Stimulated activated CD8-positive, alpha-beta memory T cell treated with anti-CD3 and anti-CD28 coated beads, Interleukin-15, amount 100 ng/mL, for 4 hours (primary cell): ENCODE results near the gene SQSTM1.
A peak's percentile ranks its signal among the peaks of the same experiment; 100 is the strongest.

Experiments used
- DNase-seq, 2 donors: peaks; one replicate each; pipeline ENCODE4 v3.0.0-alpha.2; 2020; ENCODE audit warnings: low read depth in 2 of 2

Gene SQSTM1

DNA sequence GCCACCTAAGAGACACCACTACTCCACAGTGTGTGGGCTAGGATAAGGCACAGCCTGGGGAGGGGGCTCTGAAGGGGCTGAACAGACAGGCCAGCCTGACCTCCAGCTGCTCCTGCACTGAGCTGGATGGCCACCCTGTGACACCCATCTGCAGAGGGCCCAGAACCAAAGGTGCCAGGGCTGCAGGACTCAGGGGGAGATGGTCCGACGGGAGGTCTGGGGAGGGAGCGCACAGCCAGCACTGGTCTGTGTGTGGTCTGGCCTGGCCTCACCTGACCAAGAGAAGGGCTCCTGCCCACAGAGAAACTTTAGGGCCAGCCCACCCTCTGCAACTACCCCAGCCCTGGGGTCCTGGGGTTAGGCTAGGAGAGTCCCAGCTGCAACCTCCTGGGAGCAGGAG lies 26.1 kb upstream of the SQSTM1 start:
- DNase-seq: no peak

DNA sequence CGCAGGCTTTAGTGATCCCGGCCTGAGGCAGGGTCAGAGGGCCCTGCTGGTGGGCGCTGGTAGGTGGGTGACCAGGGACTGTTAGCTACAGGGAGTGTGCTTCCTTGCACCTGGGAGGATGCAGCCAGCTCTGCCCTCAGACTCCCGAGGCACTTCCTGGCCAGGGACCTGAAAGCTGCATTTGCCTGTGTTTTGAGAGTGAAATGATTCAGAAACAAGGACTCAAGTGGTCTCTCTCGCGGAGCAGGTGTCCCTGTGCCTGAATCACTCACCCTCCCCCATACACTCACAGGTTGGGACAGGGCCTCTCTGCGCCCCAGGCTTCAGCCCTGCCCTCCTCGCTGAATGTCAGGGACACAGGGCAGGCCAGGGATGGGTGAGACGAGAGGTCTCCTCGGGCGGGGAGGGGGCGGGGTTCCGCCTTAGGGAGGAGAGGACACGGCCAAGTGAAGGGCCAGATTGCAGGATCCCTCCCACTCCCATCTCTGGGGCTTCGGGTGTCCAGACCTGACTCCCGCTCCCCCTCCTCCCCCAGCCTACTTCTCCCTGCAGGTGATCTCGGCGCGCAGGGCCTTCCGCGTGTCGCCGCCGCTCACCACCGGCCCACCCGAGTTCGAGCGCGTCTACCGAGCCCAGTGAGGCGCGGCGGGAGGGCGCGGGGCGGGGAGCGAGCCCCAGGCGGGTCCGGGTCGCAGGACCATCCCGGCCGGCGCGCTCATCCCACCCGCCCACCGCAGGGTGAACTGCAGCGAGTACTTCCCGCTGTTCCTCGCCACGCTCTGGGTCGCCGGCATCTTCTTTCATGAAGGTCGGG lies 25.4 kb upstream of the SQSTM1 start:
- DNase-seq: no peak

DNA sequence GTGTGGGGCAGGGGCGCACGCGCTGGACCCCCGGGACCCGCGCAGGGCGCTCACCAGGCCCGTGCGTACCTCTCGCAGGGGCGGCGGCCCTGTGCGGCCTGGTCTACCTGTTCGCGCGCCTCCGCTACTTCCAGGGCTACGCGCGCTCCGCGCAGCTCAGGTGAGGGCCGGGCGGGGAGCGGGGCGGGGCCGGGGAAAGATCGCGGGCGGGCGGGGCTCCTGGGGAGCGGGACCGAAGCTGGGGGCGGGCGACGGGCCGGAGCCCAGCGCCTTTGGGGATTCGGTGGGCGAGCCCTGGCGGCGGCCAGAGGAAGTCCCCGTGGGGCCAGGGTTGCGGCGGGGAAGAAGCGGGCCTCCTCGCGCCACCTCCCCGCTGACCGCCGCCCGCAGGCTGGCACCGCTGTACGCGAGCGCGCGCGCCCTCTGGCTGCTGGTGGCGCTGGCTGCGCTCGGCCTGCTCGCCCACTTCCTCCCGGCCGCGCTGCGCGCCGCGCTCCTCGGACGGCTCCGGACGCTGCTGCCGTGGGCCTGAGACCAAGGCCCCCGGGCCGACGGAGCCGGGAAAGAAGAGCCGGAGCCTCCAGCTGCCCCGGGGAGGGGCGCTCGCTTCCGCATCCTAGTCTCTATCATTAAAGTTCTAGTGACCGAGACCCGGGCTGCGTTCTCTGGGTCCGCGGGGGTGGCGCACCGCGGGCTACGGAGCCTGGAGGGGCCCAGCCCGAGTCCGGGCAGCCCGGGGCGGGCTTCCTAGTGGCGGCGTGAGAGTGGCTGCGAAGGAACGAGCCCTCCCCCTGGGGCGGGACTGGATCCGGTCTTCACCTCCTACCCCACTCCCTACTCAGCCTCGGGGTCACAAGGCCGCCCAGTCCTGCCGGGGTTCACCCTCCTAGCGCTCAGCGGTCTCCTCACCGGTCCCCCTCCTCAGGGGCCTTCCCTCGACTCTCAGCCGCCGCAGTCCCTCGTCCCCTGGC lies 24.6 kb upstream of the SQSTM1 start:
- no peak for DNase-seq

DNA sequence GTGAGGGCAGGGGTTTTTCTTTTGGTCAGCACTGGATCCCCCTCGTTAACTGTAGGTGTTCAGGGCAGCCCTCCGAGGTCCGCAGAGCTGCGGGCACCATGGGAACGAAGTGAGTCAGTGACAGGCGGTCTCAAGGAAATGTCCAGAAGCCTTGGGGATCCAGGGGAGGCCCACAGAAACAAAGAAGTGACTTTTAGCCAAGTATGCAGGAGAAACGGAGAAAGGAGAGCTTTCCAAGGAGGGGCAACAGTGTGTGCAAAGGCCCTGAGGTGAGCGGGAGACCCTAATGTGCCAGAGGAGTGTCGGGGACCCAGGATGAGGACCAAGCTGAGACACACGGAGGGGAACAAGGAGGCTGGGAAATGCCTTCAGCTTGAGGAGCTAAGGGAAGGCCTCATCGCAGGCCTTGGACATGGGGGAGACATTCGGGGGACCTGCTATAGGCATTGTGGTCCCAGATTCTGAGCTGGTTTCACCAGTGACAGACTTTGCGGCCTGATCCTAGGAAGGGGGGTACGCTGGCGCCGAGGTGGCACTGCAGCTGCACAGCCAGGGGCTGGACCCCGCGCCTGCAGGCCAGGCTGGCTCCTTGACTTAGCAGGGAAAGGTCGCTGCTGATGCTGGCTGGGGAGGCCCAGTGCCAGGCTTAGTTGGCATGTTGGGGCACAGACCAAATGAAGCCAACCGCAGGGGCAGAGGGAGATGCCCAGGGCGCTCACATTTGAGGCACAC lies 23.7 kb upstream of the SQSTM1 start:
- no peak for DNase-seq

DNA sequence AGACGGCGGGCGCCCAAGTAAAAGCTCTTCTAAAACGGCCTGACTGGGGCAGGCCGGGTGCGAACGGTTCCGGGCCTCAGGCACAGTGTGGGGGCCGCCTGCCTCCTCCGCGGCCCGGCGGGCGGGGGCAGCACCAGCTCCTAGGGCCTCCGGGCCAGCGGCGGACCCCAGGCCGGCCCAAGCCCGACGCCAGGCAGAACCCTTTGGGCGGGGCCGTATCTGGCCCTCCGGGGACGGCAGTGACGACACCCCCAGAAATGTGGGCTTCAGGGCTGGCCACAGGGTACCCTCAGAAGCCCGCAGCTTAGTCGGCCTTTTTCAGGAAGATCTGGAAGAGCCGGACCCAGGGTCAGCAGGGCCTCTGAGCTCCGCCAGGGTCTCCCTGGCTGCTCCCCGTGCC lies 23.0 kb upstream of the SQSTM1 start:
- no peak for DNase-seq

DNA sequence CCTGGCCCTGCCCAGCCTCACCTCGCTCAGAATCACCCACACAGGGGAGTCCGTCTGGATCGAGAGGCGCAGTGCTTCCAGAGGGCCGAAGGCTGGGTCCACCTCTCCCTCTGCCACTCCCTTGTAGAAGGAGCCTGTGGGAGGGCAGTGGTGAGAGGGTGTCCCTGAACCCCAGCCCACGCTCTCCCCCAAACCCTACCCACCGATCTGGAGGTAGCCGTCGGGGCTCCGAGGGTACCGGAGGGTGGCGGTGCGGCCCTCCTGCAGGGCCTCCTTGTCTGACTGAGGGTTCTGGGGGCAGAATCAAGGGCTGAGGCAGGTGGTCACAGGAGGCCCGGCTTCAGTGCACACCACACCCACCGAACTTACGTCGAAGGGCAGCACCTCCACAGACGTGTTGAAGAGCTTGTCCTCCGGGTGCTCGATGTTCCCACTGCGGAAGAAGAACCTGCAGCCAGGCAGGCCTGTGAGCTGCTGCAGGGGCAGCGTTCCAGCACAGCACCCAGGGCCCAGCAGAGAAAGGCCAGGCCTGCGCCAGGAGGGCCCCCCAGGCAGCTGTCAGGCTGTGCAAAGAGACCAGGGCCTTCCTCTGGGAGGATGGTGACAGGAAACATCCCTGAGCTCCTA lies 22.4 kb upstream of the SQSTM1 start:
- DNase-seq: no peak

DNA sequence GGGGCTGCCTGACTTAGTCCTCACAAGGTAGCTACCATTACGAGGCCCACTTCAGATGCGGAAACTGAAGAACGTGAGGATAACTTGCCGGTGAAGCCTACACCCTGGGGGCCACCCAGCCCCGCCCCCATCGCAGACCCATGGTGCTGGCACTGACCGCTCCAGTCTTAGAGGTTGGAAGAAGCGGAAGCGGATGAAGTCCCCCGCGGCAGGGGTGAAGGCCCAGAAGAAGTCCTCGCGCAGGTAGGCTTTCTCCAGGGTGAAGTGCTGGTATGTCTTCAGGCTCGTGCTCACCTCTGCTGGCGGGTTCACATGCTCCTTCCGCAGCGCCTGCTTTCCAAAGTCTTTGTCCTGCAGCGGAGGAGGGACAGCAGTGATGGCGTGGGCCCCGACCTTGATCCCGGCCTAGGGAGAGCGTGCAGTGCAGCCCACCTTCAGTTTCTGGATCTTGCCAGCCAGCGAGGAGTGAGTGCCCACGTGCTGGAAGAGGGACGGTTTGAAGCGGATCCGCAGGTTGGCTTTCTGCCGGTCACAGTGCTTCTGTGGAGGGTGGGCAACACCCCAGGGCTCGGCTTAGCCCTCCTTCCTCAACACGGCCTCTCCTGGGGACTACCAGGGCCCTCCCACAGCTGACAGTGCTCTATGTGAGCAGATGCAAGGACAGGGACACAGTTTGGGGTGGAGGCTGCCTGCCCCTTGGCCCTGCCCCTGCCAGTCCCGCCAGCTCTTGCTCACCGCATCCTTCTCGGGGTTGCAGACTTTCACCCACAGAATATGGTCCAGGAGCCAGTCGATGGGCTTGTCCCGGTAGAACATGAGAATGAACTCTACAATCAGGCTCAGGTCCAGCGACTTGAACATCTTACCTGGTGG lies 21.7 kb upstream of the SQSTM1 start:
- DNase-seq: no peak

DNA sequence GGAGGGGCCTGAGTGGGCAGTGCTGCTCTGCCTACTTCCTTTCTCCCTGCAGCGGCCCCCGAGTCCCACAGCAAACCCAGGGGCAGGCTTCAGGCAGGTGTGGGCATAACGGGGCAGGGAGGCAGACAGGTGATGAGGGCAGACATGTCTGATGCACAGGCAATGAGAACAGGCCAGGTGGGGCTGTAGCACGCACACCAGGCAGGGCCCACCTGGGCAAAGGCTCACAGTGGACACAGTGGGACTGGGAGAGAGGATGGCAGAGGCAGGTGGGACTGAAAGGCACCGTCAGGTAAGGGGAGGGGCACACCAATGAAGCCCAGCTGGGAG lies 21.1 kb upstream of the SQSTM1 start:
- no peak for DNase-seq

DNA sequence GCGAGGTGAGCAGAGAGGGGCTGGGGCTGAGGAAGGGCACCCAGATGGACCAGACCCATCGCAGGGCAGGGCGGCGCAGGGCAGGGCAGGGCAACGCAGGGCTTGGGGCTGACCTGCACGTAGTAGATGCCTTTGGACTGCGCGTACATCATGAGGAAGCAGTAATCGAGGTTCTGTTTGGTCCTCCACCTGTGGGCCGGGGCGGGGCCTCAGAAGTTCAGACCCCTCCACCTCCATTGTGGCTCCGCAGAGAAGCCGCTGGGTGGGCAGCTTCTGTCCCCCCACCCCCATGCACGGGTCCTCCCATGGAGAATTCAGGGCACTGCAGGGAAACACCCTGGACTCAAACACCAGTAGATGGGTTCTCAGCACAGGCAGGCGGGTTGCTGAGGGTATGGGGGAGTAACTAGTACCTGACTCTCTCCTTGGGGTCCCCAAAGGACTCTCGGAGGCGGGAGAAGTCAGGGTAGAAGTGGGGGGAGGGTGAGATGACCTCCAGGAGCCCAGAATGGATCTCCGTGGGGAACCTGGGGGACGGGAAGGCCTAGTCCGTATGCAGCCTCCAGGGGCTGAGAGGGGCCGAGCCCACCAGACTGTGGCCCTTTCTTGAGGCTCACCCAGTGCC lies 20.5 kb upstream of the SQSTM1 start:
- no peak for DNase-seq

DNA sequence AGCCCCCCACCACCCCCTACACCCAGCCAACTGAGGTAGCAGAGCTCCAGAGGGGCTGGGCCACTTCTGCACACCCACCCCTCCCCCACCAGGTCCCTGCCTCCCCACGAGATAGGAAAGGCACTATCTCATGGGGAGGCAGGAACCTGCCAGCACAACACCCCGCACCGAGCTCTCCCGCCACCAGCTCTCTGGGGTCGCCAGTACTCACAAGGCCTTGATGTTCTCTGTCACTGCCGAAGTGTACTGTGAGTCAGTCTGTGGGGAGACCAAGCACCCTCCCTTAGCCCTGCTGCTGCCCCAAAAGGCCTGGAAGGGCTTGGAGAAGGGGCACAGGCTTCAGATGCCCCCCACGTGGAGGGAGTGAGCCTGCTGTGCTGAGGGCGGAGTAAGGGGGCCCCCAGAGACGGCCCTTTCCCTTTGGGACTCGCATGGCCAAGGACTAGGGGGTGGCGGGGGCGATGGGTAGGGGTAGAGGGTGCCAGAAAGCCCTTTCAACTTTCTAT lies 20.0 kb upstream of the SQSTM1 start:
- no peak for DNase-seq

DNA sequence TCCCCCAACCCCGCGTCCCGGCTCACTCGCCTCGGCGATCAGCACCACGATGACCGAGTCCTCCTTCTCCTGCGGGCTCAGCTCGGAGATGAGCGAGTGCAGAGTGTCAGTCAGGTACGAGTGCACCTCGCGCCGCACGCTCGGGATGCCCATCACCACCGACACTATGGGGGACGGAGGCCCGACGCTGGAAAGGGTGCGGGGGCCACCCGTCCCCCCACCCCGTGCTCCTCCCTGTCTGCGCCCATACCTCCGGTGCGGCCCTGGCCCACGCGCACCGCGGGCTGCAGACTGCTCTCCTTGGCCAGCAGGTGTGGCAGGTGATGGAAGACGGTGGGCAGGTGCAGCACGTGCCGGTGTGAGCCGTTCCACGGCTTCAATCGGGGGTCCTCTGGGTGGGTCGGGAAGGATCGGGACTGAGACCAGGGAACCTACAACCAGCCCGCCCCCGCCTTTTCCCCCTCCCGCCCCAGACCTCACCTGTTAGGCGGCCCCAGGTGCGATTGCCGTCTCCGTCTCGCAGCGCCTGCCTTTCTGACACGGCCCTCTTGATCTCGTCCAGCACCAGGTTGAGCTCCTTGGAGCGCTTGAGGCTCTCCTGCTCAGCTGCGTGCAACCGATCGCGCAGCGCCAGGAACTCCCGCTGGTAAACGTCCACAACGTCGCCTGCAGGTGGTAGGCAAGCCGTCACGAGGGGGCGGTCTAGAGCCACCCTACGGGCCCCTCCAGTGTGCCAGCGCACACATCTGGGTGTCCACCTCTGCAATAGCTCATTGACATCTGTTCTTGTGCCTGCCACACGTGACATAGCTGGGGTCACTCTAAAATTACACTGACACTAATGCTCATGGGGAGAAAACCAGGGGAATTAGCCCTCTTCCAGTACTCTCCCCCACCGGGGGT lies 19.1 kb upstream of the SQSTM1 start:
- DNase-seq: peak; percentile 63 to 64

DNA sequence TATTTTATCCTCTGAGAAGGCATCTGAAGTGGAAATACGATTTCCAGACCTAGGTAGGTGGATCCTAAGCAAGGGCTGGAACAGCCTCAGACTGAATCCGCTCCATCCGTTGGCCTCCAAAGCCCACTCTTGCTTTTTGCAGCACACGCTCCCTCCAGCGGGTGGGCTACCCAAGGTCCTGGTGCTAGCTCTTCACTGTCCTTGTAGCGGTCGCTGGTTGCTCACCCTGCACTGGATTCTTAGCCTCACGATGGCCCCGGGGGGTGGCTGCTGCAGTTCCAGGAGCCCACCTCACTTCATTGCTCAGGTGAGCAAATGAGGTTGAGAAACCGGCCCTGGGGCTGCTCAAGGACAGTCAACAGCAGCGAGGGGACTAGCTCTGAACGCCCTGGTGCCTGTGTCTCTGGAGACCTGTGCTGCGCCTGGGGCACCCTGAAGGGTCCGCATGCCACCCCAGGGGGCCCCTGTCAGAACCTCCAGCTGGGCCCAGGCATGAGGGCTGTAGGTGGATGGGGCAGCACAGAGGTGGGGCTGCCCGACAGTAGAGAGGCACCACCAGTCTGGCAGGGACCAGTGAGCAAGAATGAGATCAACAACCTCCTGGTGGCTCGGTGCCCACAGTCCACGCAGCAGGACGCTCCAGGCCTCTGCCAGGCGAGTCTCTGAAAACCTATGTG lies 18.4 kb upstream of the SQSTM1 start:
- DNase-seq: no peak

DNA sequence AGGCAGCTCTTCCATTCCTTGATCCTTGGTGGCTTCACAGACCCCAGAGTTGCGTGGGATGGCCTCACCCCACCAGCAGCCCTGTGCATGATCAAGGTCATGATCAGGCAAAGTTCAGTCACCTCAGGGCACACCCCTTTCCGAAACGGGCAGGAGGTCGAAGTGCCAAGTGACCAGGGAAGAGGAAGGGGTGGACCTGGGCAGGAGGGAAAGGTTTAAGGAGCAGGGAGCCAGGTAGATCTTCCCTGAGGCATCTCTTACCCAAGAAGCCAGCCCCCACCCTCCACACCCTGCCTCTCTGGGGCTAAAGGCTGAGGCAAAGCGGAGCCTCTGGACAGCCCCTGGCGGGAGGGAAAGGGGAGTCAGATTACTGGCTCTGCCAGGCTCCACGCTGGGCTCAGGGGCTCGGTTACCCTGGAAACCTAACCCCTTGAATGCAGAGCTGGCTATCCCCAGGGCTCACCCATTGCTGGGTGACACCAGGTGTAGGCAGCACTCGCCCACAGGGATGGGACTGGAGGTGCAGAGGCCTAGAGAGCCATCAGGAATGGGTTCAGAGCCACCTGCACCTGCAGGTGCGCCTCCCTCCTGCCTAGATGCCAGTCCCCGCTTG lies 17.6 kb upstream of the SQSTM1 start:
- DNase-seq: no peak

DNA sequence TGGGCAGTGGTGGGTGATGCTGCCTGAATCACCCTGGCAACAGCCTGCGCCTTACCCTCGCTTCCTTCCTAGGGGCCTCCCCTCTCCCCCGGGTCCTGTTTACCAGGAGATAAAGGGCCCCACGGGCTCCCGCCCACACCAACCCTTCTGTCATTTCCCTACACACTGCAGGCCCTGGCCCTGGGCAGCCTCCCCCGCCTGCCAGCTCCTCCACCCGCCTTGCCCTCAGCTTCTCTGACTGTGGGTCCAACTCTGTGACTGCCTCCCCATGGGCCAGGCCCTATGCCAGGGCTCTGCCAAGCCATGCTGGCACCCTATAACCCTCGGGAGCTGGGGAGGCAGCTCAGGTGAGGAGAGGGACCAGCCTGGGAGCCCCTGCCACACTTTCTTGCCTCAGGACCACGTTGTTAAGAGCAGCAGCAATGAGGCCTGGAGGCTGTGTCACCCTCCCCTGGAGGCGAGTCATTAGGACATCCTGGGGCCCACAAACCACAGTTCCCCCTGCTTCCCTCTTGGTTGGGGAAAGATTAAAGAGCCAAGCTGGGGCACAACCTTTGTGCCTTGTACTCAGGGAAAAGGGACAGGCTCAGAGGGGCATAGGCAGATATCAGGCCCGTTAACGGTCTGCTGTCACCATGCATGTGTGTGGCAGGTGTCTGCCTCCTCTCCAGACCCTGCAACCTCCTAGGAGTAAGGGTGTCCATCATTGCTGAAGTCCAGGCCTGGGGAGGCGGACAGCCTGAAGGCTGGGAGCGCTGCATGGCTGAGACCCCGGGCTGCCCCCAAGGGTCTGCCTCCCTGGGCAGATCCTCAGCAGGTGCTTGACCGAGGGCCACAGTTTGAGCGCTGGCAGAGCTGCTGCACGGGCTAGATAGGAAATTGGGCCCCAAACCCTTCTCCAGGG lies 16.8 kb upstream of the SQSTM1 start:
- DNase-seq: no peak

DNA sequence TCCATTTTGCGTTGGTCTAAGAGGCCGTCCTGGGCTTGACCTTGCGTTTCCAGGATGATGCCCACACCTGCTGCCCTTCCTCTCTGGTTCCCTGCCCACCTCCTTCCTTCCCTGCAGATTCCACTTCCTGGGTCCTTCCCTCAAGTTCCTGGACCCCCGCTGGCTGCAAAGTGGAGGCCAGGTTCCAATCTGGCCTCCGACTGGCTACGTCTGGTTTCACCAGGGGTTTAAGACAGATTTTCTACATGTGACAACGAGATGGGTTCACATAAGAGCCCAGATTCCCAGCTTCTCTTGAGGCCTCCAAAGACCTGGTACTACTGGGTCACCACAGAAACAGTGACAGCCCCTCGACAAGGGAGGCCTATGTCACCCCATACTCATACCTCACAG lies 16.2 kb upstream of the SQSTM1 start:
- no peak for DNase-seq

DNA sequence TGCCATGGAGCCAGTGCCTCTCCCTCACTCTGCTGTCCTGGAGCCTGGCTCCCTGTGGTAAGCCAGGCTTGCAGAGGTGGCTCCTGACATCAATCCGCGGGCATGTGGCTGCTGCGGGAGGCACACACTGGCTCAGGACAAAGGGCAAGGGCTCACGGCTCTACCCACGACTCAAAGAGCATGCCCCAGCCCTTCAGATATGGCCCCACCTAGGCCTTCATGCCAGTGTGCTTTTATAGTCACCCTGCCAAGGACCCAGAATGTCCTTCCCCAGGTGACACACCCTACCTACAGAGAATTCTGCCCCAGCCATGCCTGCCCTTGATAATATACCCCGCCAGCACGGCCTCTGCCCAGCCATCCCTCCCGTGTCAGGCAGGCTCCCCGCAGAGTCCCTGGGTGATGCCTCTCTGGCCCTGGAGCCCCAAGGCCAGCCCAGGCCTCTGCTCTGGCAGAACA lies 15.6 kb upstream of the SQSTM1 start:
- no peak for DNase-seq
